Stomach (tissue), 4 donors: ENCODE data around the gene ASAP2.

Source experiments
- POLR2A ChIP-seq, 4 donors: fragments of 450-650 bp; IDR thresholded peaks; one replicate each; pipeline ENCODE4 v1.6.1; 2016; ENCODE audit warnings: antibody characterized with exemption in 4 of 4, control low read depth in 2 of 4, mild to moderate bottlenecking in 1 of 4, moderate library complexity in 1 of 4
- POLR2AphosphoS5 ChIP-seq, 3 donors: sonication (generic); formaldehyde crosslinking; IDR thresholded peaks; one replicate each; pipeline ENCODE4 v1.6.1; 2016; ENCODE audit warnings: antibody characterized with exemption in 3 of 3

DNA sequence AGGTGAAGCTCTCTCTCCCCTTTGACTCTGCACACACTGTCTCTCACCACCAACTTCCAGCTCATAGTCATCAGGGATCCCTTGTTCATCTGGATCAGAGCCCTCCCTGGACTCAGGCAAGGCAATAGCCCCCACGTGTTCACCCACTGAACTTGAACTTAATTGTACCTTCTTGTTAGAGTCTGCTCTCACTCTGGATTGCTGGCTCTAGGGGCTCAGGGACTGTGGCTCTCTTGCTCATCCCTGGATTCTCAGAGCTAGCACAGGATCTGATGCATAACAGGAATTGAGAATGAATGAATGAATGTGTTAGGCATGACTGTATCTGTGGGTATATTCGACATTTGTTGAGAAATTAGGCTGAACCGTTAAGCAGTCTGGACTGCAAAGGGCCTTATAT is 16.7 kb upstream of the ASAP2 start:
- TF ChIP-seq POLR2AphosphoS5 (IDR thresholded peaks at IDR 0.05) = no peak
- no peak for TF ChIP-seq POLR2A (IDR thresholded peaks at IDR 0.05)
